Activated naive CD8-positive, alpha-beta T cell treated with anti-CD3 and anti-CD28 coated beads, Interleukin-2, amount 50 U/mL, for 16 hours (primary cell): ENCODE data around the gene WNT9A.
"Not testable (repeated sequence)": the region's sequence is repeated elsewhere in the genome, so short reads cannot be mapped to it uniquely, and the experiment has no call there.

Experiments
- DNase-seq: peaks from one replicate; pipeline ENCODE4 v3.0.0-alpha.2; 2020; ENCODE audit warnings: low read depth, low spot score

Gene WNT9A

GRCh38 chr1:227886993-227887696, 60.6 kb downstream of the WNT9A start:
- no peak for DNase-seq

GRCh38 chr1:227886503-227886961, 61.2 kb downstream of the WNT9A start:
- DNase-seq, result no peak

GRCh38 chr1:227885648-227886502, 61.9 kb downstream of the WNT9A start:
- no peak for DNase-seq

DNA sequence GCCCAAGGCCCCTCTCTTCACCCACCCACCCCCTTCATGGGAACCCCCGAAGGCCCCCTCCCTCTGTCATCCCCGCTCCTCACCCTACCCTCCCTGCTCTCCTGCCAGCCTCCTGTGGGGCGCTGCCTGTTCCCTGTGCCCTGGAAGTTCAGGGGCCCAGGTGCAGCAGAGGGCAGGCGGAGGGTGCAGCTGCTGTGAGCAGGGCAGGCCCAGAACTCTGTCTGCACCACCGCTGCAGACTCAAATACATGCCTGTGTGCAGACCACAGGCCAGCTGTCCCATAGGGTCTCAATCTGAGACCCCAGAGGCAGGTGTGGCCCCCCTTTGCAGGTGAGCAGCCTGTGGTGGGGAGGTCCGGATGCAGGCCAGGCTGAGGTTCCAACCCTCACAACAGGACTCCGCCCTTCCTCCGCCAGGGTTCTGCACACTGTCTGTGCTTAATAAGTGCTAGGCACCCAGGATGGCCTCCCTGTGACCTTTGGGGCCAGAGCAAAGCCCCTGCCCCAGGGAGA, 62.5 kb downstream of the WNT9A start:
- DNase-seq, result no peak

DNA sequence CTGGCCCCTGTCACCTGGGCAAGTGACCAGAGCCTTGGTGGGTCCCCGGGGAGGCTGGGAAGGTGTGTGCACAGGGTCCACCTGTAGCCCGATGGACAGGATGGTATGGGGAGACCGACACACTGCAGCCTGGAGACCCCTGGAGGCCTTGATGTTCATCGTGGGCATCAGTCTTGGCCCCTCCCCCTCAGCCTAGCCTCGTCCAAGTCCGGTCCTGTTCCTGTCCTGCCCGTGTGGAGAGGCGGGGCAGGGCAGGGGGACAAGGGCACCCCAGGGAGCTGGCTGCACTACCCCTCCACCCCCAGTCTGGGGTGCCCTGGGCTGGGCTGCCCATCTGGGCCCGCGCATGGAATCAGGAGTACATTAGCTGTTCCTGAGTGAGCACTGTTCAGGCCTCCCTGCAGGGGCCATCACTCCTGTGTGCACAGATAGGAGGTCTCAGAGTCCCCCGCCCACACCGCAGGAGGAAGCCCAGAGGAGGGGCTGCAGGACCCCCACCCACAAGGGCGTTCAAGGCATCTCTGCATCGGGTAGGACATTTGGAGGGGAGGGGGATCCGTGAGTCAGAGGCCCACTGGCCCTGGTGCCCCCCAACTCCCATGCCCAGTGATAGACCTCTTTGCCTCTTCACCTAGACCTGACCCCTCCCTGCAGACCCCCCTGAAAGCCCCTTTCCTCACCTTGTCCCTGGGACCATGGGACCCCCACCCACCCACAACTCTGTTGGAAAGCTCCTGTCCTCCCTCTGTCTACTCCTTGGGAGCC, 63.2 kb downstream of the WNT9A start:
- DNase-seq, result no peak

DNA sequence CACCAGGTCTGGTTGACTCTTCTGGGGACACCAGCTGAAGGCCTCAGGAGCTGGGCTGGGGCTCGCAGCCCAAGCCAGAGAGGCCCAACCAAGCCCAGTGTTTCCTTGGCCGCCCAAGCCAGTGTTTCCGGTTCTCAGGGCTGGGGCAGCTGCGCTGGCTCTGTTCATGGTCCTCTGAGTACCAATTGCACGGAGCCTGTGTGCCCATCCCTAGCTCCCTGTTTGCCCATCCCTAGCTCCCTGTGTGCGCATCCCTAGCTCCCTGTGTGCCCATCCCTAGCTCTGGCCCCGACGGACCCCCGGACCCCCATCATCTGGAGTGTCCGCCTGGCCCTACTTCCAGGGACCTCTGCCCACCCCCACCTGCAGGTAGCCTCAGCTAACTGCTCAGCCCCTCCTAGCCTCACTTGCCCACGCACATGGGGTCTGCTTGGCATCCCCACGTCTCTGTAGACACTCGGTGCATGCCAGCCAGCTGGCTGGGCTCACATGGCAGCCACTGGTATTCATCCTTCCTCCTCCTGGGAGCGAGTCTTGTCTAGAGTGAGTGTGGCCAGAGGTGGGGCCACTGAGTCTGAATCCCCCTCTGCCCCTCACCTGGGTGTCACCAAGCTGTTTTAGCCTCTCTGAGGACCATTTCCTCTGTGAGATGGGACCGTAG, 64.0 kb downstream of the WNT9A start:
- DNase-seq, result no peak

- no peak for DNase-seq
Measured at GRCh38 chr1:227883073-227883520, 64.6 kb downstream of the WNT9A start.

- no peak for DNase-seq
Measured at GRCh38 chr1:227880342-227880924, 67.3 kb downstream of the WNT9A start.

- not testable (repeated sequence) for DNase-seq
Measured at GRCh38 chr1:227877810-227878209, 69.9 kb downstream of the WNT9A start.

- DNase-seq, result not testable (repeated sequence)
Measured at GRCh38 chr1:227871892-227872291, 75.8 kb downstream of the WNT9A start.

GRCh38 chr1:227870366-227870765, 77.4 kb downstream of the WNT9A start:
- DNase-seq, result no peak

DNA sequence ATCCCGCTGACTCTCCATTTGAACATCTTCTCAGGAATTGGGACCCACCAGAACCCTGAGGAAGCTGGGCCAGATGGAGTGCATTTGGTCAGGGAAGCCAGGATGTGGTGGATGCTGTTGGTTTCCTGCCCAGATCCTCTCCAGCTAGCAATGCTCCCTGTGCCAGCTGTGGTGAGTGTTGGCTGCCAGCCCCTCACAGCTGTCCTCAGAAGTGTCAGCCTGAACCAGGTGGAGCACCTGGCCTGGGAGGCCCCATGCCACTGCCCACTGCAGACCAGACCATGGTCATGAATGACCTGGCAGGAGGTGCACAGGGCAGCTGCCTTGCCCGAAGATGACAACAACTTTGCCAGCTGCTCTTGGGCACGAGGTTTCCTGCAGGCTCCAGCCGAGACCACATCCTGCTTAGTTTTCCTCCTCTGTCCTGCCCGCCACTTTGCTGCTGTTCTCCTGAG, 77.9 kb downstream of the WNT9A start:
- no peak for DNase-seq

DNA sequence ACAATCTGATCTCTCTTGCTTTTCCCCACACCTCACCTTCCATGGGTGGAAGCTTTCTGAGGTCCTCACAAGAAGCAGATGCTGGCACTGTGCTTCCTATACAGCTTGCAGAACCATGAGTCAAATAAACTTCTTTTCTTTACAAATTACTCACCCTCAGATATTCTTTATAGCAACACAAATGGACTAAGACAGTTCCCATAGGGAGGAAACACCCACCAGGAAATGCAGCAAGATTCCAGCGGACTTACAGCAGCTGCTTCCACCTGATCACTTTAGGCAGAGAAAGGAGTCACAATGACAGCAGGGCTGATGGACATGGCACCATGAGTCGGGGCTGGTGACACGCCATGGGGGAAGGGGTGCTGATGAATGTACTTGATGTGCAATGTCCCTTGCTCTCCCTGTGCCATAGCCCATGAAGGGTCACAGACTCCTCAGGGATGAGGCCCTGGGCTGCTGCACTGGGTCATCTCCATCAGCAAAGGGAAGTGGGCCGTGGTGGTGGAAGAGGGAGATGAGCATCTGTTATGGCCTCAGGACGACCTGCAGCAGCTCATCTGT, 78.4 kb downstream of the WNT9A start:
- no peak for DNase-seq
